ENCODE measurements around the gene BCKDK. TPM values are rescaled to one million over a fixed set of nuclear protein-coding genes. Genes with fewer than 3 reads are reported as not detected.

The BCKDK gene
- total and polyA plus RNA-seq, 2 of the 8 experiments (the other 6 are each of a cell fraction or from before 2014, with no cell fraction given) = 49.6 to 77.1 TPM

GRCh38 chr16:31083081-31083480 is 25.1 kb upstream of the BCKDK start (continued):
- TF ChIP-seq SIN3A (conservative IDR thresholded peaks at IDR 0.05 in 1 of 2, IDR thresholded peaks at IDR 0.05 in 1 of 2; ENCODE audit: low read depth in 1 of 2, low read length in 2 of 2) (no peak), RXRA (IDR thresholded peaks at IDR 0.05; ENCODE audit: insufficient read depth, low read depth, low read length) (no peak), KDM5A (IDR thresholded peaks at IDR 0.05; ENCODE audit: low read length) (no peak), ASH2L (IDR thresholded peaks at IDR 0.05; ENCODE audit: low read length) (no peak)
